DND-41 (cell line): ENCODE results near the gene ARL6IP4.
A peak's percentile ranks its signal among the peaks of the same experiment; 100 is the strongest.

Experiments
- ATAC-seq: fragments of 200-7000 bp; cut with Tn5 transposase; 3 replicates; pipeline ENCODE4 v1.9.1; 2021; ENCODE audit warnings: low read depth; ENCODE audit not compliant: insufficient read depth
- DNase-seq: peaks from one replicate; pipeline ENCODE4 v3.0.0-alpha.2; 2020
- H2AFZ ChIP-seq: 2 replicates; pipeline ENCODE4 v1.6.0; 2012; ENCODE audit warnings: low read depth, low read length
- H3K27ac ChIP-seq: 2 replicates; pipeline ENCODE4 v1.5.1; 2012; ENCODE audit warnings: low read length, inconsistent platforms
- H3K27me3 ChIP-seq: fragments of 200-600 bp; sonication (generic); 2 replicates; pipeline ENCODE4 v1.6.0; 2012; ENCODE audit warnings: low read length, mild to moderate bottlenecking, inconsistent platforms; ENCODE audit not compliant: insufficient read depth, poor library complexity
- H3K36me3 ChIP-seq: 2 replicates; pipeline ENCODE4 v1.5.1; 2012; ENCODE audit warnings: low read length, inconsistent platforms; ENCODE audit not compliant: insufficient read depth
- H3K4me1 ChIP-seq: 2 replicates; pipeline ENCODE4 v1.5.1; 2012; ENCODE audit warnings: mild to moderate bottlenecking, low read length; ENCODE audit not compliant: insufficient read depth
- H3K4me2 ChIP-seq: 2 replicates; pipeline ENCODE4 v1.6.0; 2012; ENCODE audit warnings: mild to moderate bottlenecking, moderate library complexity, low read length, inconsistent platforms; ENCODE audit not compliant: insufficient read depth
- H3K4me3 ChIP-seq, 2 experiments: fragments of 200-600 bp in 1 of 2; shearing (Covaris generic) in 1 of 2; 2 replicates each; pipeline ENCODE4 v1.5.1; 2012 to 2016; ENCODE audit warnings: inconsistent platforms in 2 of 2, low read length in 2 of 2, mild to moderate bottlenecking in 2 of 2, low read depth in 1 of 2, moderate library complexity in 1 of 2
- H3K79me2 ChIP-seq: 2 replicates; pipeline ENCODE4 v1.6.0; 2012; ENCODE audit warnings: low read length, inconsistent platforms; ENCODE audit not compliant: insufficient read depth
- H3K9ac ChIP-seq: 2 replicates; pipeline ENCODE4 v1.6.0; 2012; ENCODE audit warnings: low read depth, mild to moderate bottlenecking, inconsistent platforms, low read length, moderate library complexity
- H3K9me3 ChIP-seq: 2 replicates; pipeline ENCODE4 v1.5.1; 2012; ENCODE audit warnings: low read length, moderate library complexity, mild to moderate bottlenecking, inconsistent platforms; ENCODE audit not compliant: insufficient read depth, severe bottlenecking
- H4K20me1 ChIP-seq: 2 replicates; pipeline ENCODE4 v1.6.0; 2012; ENCODE audit warnings: low read length; ENCODE audit not compliant: insufficient read depth
- EZH2 ChIP-seq: IDR thresholded peaks from 3 replicates; pipeline ENCODE4 v1.6.1; 2012; ENCODE audit warnings: borderline replicate concordance, low read depth, mild to moderate bottlenecking, moderate library complexity, low read length, inconsistent platforms; ENCODE audit not compliant: severe bottlenecking
- TF ChIP-seq, protein P1 (sequence below): IDR thresholded peaks from 2 replicates; pipeline ENCODE4 v1.5.1; 2012; ENCODE audit warnings: borderline replicate concordance, low read length, moderate library complexity, mild to moderate bottlenecking; ENCODE audit not compliant: poor library complexity, severe bottlenecking; ENCODE audit errors: extremely low read depth

ARL6IP4 gene

DNA sequence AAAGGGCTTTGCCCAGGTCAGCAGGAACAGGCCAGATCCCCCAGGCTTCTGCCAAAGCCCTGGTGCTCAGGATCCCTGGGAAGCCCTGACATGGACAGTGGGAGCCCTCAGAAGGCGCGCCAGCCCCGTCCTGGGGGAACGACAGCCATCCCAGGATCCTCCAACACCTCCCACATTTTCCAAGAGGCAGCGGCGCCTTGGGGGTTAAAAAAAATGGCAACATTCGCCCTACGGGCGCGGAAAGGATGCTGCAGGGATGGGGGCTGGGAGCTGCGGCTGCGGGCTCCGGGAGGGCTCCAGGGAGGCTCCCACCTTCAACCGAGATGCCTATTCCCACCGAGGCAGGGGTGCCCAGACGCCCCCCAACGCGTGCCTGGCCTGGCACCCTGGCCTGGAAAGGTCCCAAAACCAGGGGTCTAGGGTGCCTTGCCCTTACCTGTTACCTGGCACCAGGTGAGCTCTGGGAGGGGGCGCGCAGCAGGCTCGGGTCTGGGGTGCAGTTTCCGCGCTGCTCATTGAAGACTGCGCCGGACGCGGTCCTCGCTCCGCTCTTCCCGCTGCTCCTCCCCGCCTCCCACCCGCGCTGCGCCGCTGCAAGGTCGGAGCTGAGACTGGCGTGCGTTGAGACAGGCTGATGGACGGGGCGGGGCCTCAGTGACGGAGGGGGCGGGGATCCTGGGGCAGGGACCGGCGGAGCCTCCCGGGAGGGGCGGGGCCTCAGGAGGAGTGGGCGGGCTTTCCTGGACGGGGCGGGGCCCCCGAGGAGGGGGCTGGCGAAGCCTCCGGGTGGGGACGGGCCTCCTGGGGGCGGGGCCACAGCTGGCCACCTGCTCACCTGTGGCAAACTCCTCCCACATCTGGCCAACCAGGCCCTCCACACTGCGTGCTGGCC lies 14.4 kb upstream of the ARL6IP4 start, which contains the start of gene ABCB9:
ABCB9 (minus strand) TSS at position 613 of the 892 bp plus-strand sequence. CDS start 6,228 bp downstream, outside the sequence.
- Histone ChIP-seq H3K36me3 (no peaks in the 10 kb centered on the region), H3K4me2 (peak within 1 kb of the TSS; percentile 88), H3K4me1 (peaks cover 16% of the 10 kb centered on the region), H4K20me1 (0 out of 2 replicates have a peak, but pooled peaks cover 6% of the 10 kb centered on the region), H3K79me2 (no peaks in the 10 kb centered on the region), H3K4me3 (peak within 1 kb of the TSS; percentile 20 to 62; a peak in 3 of 4 replicates), H3K27me3 (no peaks in the 10 kb centered on the region), H2AFZ (peak within 1 kb of the TSS; percentile 75), H3K27ac (peak within 1 kb of the TSS; percentile 23; the same call in 1 of the 2 replicates), H3K9ac (peak within 1 kb of the TSS; percentile 55), H3K9me3 (no peaks in the 10 kb centered on the region)
- TF ChIP-seq EZH2: no peak
- TF ChIP-seq, protein P1, sequence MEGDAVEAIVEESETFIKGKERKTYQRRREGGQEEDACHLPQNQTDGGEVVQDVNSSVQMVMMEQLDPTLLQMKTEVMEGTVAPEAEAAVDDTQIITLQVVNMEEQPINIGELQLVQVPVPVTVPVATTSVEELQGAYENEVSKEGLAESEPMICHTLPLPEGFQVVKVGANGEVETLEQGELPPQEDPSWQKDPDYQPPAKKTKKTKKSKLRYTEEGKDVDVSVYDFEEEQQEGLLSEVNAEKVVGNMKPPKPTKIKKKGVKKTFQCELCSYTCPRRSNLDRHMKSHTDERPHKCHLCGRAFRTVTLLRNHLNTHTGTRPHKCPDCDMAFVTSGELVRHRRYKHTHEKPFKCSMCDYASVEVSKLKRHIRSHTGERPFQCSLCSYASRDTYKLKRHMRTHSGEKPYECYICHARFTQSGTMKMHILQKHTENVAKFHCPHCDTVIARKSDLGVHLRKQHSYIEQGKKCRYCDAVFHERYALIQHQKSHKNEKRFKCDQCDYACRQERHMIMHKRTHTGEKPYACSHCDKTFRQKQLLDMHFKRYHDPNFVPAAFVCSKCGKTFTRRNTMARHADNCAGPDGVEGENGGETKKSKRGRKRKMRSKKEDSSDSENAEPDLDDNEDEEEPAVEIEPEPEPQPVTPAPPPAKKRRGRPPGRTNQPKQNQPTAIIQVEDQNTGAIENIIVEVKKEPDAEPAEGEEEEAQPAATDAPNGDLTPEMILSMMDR: no peak
- ATAC-seq: peak; percentile 96
- DNase-seq: peak; percentile 94

DNA sequence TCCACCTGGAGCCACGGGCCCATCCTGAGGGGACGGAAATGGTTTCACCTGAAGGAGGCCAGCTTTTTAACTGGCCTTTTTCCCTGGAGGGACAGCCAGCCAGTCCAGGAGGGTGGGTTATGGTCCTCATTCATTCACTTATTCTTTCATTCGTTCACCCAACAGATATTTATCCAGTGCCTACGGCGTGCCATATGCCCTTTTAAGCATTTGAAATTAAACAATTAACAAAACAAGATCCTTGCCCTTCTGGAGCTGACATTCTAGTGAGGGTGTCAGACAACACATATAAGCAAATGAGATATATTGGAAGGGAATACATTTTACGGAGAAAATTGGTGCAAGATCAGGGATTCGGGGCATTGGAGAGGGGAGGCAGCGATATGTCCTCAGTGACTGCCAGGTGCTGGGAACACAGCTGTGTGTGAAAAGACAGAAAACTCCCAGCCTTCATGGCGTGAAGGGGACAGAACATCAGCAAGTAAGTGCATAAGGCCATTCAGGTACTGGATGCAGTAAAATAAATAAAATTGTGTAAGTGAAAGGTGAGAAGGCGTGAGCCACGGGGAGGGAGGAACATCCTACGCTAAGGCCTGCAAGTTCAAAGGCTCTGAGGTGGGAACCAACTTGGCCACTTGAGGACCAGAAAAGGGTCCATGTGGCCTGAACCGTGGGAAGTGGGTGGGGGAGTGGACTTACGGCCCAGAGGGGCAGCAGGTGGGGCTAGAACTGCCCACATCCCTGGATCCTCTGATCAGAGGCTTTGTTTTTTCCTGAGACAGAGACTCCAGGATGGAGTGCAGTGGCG lies 13.5 kb upstream of the ARL6IP4 start:
- no peak overlapping the region for H3K27ac ChIP-seq
- 0 out of 2 replicates have a peak, but pooled peaks cover 4% of the 10 kb centered on the region for H4K20me1 ChIP-seq
- no peak for TF ChIP-seq EZH2
- TF ChIP-seq, protein P1: no peak
- H3K9me3 ChIP-seq: no peaks in the 10 kb centered on the region
- H3K79me2 ChIP-seq: no peaks in the 10 kb centered on the region
- H3K4me3 ChIP-seq: peak overlapping the region in 1 of 2 experiments; percentile 27; a peak in 1 of 4 replicates
- no peak overlapping the region for H3K9ac ChIP-seq
- peaks cover 16% of the 10 kb centered on the region for H3K4me1 ChIP-seq
- DNase-seq: no peak
- H3K27me3 ChIP-seq: no peaks in the 10 kb centered on the region
- H2AFZ ChIP-seq: no peak overlapping the region
- H3K36me3 ChIP-seq: no peaks in the 10 kb centered on the region
- peak overlapping the region; percentile 88 for H3K4me2 ChIP-seq
- no peak for ATAC-seq

DNA sequence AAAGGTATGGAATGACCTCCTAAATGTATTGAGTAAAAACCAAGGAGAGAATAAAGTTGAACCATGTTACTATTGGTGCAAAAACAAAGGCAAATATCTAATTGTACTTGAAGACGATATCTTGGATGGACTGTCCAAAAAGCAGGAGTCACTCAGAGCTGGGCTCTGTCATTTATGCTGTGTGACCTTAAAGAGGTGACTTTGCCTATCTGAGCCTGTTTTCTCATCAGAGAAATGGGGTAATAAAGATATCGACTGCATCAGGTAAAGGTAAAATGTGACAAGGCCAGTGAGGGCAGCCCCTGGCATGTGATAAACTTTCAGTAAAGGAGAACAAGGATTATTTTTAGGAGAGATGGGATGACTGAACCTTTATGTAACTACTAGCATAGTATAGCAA lies 12.4 kb upstream of the ARL6IP4 start:
- no peak overlapping the region for H3K4me3 ChIP-seq
- H2AFZ ChIP-seq: no peak overlapping the region
- TF ChIP-seq EZH2: no peak
- TF ChIP-seq, protein P1: no peak
- peaks cover 16% of the 10 kb centered on the region for H3K4me1 ChIP-seq
- H3K9me3 ChIP-seq: no peaks in the 10 kb centered on the region
- no peak overlapping the region for H3K9ac ChIP-seq
- H3K27ac ChIP-seq: no peak overlapping the region
- no peak overlapping the region for H3K4me2 ChIP-seq
- H4K20me1 ChIP-seq: no peaks in the 10 kb centered on the region
- ATAC-seq (no peak), DNase-seq (no peak)
- no peaks in the 10 kb centered on the region for H3K27me3 ChIP-seq
- H3K79me2 ChIP-seq: no peaks in the 10 kb centered on the region
- no peaks in the 10 kb centered on the region for H3K36me3 ChIP-seq
